SH-SY5Y (cell line): ENCODE data around the gene GPR153.
A peak's percentile ranks its signal among the peaks of the same experiment; 100 is the strongest.

ENCODE experiments used
- GATA2 ChIP-seq: IDR thresholded peaks from 2 replicates; pipeline ENCODE4 v1.6.1; 2011; ENCODE audit warnings: mild to moderate bottlenecking, low read depth, low read length
- GATA3 ChIP-seq: IDR thresholded peaks from 2 replicates; pipeline ENCODE4 v1.6.1; 2011; ENCODE audit warnings: low read depth, mild to moderate bottlenecking, low read length, moderate library complexity

Gene GPR153

DNA sequence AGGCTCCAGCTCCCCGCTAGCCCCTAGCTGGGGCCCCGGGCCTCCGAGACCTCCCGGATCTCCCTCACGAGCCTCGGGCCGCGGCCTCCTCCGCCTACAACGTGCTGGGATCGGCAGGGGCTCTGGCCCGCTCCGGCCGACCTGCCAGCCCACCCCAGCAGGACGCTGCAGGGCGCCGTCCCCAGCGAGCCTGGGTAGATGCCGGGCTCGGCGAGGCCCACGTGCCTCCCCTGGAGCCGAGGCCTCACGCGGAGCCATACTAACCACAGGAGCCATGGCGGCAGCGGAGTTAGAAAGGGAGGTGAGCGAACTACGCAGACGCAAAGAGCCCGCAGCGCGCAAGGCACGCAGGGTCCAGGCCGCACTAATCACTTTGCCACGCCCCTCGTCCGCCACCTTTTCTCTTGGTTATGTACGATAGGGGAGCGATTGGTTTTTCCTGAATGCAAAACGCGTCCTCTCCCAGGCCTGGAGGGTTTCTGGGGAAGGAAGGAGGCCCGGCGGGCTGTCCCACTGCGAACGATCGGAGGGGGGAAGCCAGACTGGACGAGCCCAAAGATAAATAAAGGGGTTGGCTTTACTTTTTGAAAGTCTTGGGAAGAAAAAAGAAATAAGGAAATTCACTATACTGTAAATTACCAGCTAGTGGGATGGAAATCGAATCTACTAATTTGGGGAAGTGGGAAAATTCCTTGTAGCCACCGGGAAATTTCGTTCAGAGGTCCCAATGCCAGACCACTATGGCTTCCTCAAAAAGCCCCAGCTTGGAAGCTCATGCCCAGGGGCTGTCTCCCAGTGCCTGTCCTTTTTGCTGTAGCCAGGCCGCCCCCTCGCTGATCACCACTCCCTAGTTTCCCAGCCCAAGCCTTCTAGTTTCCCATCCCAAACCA lies 61.4 kb downstream of the GPR153 start, which contains the start of gene RPL22:
Gene RPL22, minus strand, starts transcription at position 298 of the 890 bp plus-strand sequence. Its CDS starts 22 bp downstream, at position 276.
- TF ChIP-seq GATA2: 0 out of 2 replicates have a peak, but pooled peaks have one; percentile 6
- no peak for TF ChIP-seq GATA3

DNA sequence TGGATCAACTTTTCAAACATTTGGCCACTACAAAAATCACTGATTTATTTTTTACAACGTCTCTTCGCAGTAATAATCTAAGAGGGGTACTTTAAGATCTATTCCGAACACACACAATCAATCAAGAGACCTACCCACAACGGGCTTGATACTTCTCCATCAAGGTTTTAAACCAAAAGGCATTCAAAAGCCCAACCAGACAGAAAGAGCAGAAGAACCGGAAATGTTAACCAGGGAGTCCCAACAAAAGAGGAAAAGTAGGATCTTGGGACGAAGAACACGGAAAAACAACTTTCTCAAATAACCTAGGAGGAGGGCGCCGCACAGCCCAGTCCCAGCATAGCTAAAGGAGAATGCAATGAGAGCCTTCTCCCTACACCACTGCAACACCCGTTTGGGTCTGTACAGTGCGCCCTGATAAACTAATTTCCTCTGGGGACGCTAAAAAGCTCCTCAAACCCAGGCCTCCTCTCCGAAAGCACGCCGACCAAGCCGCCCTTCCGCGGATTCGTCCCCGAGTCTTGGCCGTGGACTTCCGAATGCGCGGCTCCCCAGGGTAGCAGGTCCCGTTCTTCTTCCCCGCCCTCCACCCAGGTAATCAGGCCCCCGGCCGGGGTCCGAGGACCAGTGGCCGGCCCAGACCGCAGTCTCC lies 62.1 kb downstream of the GPR153 start:
- TF ChIP-seq GATA2 (no peak), GATA3 (no peak)

DNA sequence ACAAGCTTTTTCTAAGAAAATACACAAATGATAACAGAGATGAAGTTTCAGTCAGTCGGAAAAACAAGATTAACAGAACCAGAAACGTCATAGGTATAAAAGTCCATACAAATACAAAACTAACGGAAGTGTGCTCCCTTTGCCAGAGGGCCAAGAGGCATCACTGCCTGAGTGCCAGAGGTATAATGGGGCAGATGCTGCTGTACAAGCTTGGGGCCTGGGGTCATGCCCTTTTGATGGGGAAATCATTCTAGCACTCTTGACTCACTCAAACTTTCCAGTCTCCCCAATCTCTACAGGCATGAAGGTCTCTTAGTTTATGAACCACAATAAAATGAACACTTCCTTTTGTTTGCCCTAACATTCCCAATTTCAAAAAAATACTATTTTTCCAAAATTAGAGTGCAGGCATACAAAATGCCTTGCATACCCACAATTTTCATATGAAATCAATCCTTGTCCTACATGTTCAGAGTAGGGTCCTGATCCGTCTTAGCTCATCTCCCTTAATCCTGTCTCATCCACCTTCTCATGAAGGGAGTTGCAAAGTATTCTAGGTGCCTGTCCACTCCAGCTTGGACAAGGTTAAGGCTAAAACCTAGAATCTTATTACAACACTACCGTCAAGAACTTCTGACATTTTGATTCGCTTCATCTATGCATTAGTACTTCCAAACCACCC lies 63.0 kb downstream of the GPR153 start:
- TF ChIP-seq GATA2 (no peak), GATA3 (no peak)
